H9 (cell line): ENCODE data around the gene ARID1B. TPM values are rescaled to one million over a fixed set of nuclear protein-coding genes. Genes with fewer than 3 reads are reported as not detected.

Experiments used
- DNase-seq: peaks from one replicate; pipeline ENCODE4 v3.0.0-alpha.2; 2017
- H2AFZ ChIP-seq: one replicate; pipeline ENCODE4 v1.6.1; 2013; ENCODE audit warnings: mild to moderate bottlenecking, low read length, control low read depth, moderate library complexity
- H2AK5ac ChIP-seq: 2 replicates; pipeline ENCODE4 v1.6.1; 2013; ENCODE audit warnings: low read length, control low read depth, mixed read lengths; ENCODE audit not compliant: insufficient read length
- H2BK120ac ChIP-seq: one replicate; pipeline ENCODE4 v1.6.1; 2013; ENCODE audit warnings: low read depth, mild to moderate bottlenecking, low read length, control low read depth, inconsistent platforms; ENCODE audit not compliant: poor library complexity, severe bottlenecking
- H2BK12ac ChIP-seq: 2 replicates; pipeline ENCODE4 v1.6.1; 2013; ENCODE audit warnings: low read length, control low read depth, mixed read lengths, low read depth; ENCODE audit not compliant: insufficient read length
- H2BK15ac ChIP-seq: 2 replicates; pipeline ENCODE4 v1.6.1; 2013; ENCODE audit warnings: low read depth, low read length, control low read depth
- H2BK20ac ChIP-seq: one replicate; pipeline ENCODE4 v1.6.1; 2013; ENCODE audit warnings: low read depth, mild to moderate bottlenecking, low read length, control low read depth, inconsistent platforms; ENCODE audit not compliant: poor library complexity, severe bottlenecking
- H2BK5ac ChIP-seq: 2 replicates; pipeline ENCODE4 v1.6.1; 2013; ENCODE audit warnings: low read length, control low read depth, mixed read lengths; ENCODE audit not compliant: insufficient read length
- H3K14ac ChIP-seq: 2 replicates; pipeline ENCODE4 v1.6.1; 2013; ENCODE audit warnings: low read length, control low read depth; ENCODE audit not compliant: insufficient read depth
- H3K18ac ChIP-seq: 2 replicates; pipeline ENCODE4 v1.6.1; 2013; ENCODE audit warnings: low read depth, mild to moderate bottlenecking, mixed read lengths, low read length, control low read depth; ENCODE audit not compliant: insufficient read length
- H3K23ac ChIP-seq: 2 replicates; pipeline ENCODE4 v1.6.1; 2013; ENCODE audit warnings: low read length, control low read depth, mixed read lengths, low read depth; ENCODE audit not compliant: insufficient read length
- H3K23me2 ChIP-seq: 2 replicates; pipeline ENCODE4 v1.6.1; 2013; ENCODE audit warnings: low read depth, mild to moderate bottlenecking, mixed read lengths, low read length, control low read depth; ENCODE audit not compliant: insufficient read length, poor library complexity, severe bottlenecking
- H3K27ac ChIP-seq: 2 replicates; pipeline ENCODE4 v1.5.1; 2013; ENCODE audit warnings: low read length, control low read depth, mixed read lengths, low read depth; ENCODE audit not compliant: insufficient read length
- H3K27me3 ChIP-seq: 2 replicates; pipeline ENCODE4 v1.6.1; 2013; ENCODE audit warnings: low read length, control low read depth, inconsistent platforms; ENCODE audit not compliant: insufficient read depth
- H3K4ac ChIP-seq: 2 replicates; pipeline ENCODE4 v1.6.1; 2013; ENCODE audit warnings: low read depth, mild to moderate bottlenecking, control low read depth, inconsistent platforms, low read length, moderate library complexity
- H3K4me1 ChIP-seq: 2 replicates; pipeline ENCODE4 v1.6.1; 2013; ENCODE audit warnings: low read length, control low read depth, inconsistent platforms; ENCODE audit not compliant: insufficient read depth
- H3K4me2 ChIP-seq: 2 replicates; pipeline ENCODE4 v1.6.1; 2013; ENCODE audit warnings: low read length, control low read depth, mixed read lengths; ENCODE audit not compliant: insufficient read length, insufficient read depth
- H3K56ac ChIP-seq: 2 replicates; pipeline ENCODE4 v1.6.1; 2013; ENCODE audit warnings: low read depth, mild to moderate bottlenecking, mixed read lengths, low read length, control low read depth; ENCODE audit not compliant: insufficient read length
- H3K79me1 ChIP-seq: 2 replicates; pipeline ENCODE4 v1.6.1; 2013; ENCODE audit warnings: low read depth, mild to moderate bottlenecking, moderate library complexity, low read length, control low read depth, inconsistent platforms; ENCODE audit not compliant: insufficient read depth, poor library complexity, severe bottlenecking
- H3K79me2 ChIP-seq: 2 replicates; pipeline ENCODE4 v1.6.1; 2013; ENCODE audit warnings: low read length, control low read depth, inconsistent platforms; ENCODE audit not compliant: insufficient read depth
- H3K9ac ChIP-seq: 2 replicates; pipeline ENCODE4 v1.6.1; 2013; ENCODE audit warnings: low read length, control low read depth, mixed read lengths; ENCODE audit not compliant: insufficient read length; ENCODE audit errors: extremely low read depth
- H3K9me3 ChIP-seq: one replicate; pipeline ENCODE4 v1.6.1; 2013; ENCODE audit warnings: low read depth, low read length, inconsistent platforms; ENCODE audit not compliant: control insufficient read depth
- H3T11ph ChIP-seq: one replicate; pipeline ENCODE4 v1.6.1; 2013; ENCODE audit warnings: mild to moderate bottlenecking, low read length, control low read depth, inconsistent platforms
- H4K20me1 ChIP-seq: one replicate; pipeline ENCODE4 v1.6.1; 2013; ENCODE audit not compliant: control insufficient read depth, insufficient read length, insufficient read depth
- H4K5ac ChIP-seq: 2 replicates; pipeline ENCODE4 v1.6.1; 2013; ENCODE audit warnings: low read depth, mild to moderate bottlenecking, mixed read lengths, low read length, control low read depth; ENCODE audit not compliant: insufficient read length
- H4K8ac ChIP-seq: replicated peaks from 2 replicates; pipeline ENCODE4 v1.6.1; 2013; ENCODE audit warnings: low read length, control low read depth, mixed read lengths, low read depth; ENCODE audit not compliant: insufficient read length
- H4K91ac ChIP-seq: 2 replicates; pipeline ENCODE4 v1.6.1; 2013; ENCODE audit warnings: low read depth, mild to moderate bottlenecking, moderate library complexity, mixed read lengths, low read length, control low read depth; ENCODE audit not compliant: insufficient read length
- H3K27ac Mint-ChIP-seq, 3 experiments: 2 replicates in 2 of 3; 3 replicates in 1 of 3; pipeline ENCODE4 v1.8.0; 2020 to 2021; ENCODE audit warnings: mixed read lengths in 3 of 3, mild to moderate bottlenecking in 1 of 3, moderate library complexity in 1 of 3
- H3K27me3 Mint-ChIP-seq: 2 replicates; pipeline ENCODE4 v1.8.0; 2021; ENCODE audit warnings: low read depth, mild to moderate bottlenecking, moderate library complexity, mixed read lengths
- H3K36me3 Mint-ChIP-seq, 3 experiments: 2 replicates in 2 of 3; 3 replicates in 1 of 3; pipeline ENCODE4 v1.8.0; 2020 to 2021; ENCODE audit warnings: low read depth in 3 of 3, mixed read lengths in 3 of 3; ENCODE audit not compliant: insufficient read depth in 1 of 3
- H3K4me1 Mint-ChIP-seq, 2 experiments: 2 replicates each; pipeline ENCODE4 v1.8.0; 2020; ENCODE audit warnings: mixed read lengths in 2 of 2
- H3K4me3 Mint-ChIP-seq, 2 experiments: 2 replicates in 1 of 2; 3 replicates in 1 of 2; pipeline ENCODE4 v1.8.0; 2020 to 2021; ENCODE audit warnings: mild to moderate bottlenecking in 2 of 2, mixed read lengths in 2 of 2, moderate library complexity in 1 of 2
- H3K9me3 Mint-ChIP-seq, 2 experiments: 2 replicates in 1 of 2; 3 replicates in 1 of 2; pipeline ENCODE4 v1.8.0; 2020; ENCODE audit warnings: mild to moderate bottlenecking in 2 of 2, mixed read lengths in 2 of 2, moderate library complexity in 1 of 2
- CTCF ChIP-seq: fragments of 200-600 bp; sonication (generic); conservative IDR thresholded peaks from 3 replicates; pipeline ENCODE4 v1.8.0; 2021; ENCODE audit warnings: antibody characterized with exemption, mild to moderate bottlenecking
- WGBS: extraction: QIAGEN DNeasy Blood & Tissue Kit; methylation state at CpG from one replicate; pipeline ENCODE4 v1.1.7; 2013; ENCODE audit warnings: missing lambda C conversion rate, low lambda C conversion rate, mixed read lengths; ENCODE audit not compliant: insufficient read length; ENCODE audit errors: extremely low coverage; 5-methylcytosine and 5-hydroxymethylcytosine counted together
- total RNA-seq: library from RNA; stranded (reverse); gene quantifications from 2 replicates; pipeline ENCODE4 v1.2.1, GENCODE V29; 2021

Gene ARID1B
- total RNA-seq, 1 experiment from 2014 or later: 88.2 TPM

GRCh38 chr6:156904176-156904967 lies 127.2 kb downstream of the ARID1B start:
- Mint-ChIP-seq H3K4me1 (peaks cover 9 to 19% of the 10 kb centered on the region in 2 experiments; a peak in 3 of 4 replicates), H3K27ac (no peak overlapping the region), H3K4me3 (no peak overlapping the region), H3K27me3 (no peaks in the 10 kb centered on the region), H3K36me3 (peaks cover 0 to 8% (median 3%) of the 10 kb centered on the region in 3 experiments; a peak in 3 of 7 replicates), H3K9me3 (no peaks in the 10 kb centered on the region)
- no peak for TF ChIP-seq CTCF
- no peak overlapping the region for H3K14ac ChIP-seq
- no peaks in the 10 kb centered on the region for H4K20me1 ChIP-seq
- no peak overlapping the region for H3T11ph ChIP-seq
- no peak overlapping the region for H3K56ac ChIP-seq
- H3K4me2 ChIP-seq: no peak overlapping the region
- H4K8ac ChIP-seq: no peak overlapping the region
- no peak overlapping the region for H2AK5ac ChIP-seq
- no peaks in the 10 kb centered on the region for H3K27me3 ChIP-seq
- no peak overlapping the region for H3K4ac ChIP-seq
- H2BK12ac ChIP-seq: no peak overlapping the region
- H3K79me2 ChIP-seq: no peaks in the 10 kb centered on the region; the same call in none of the 2 replicates
- no peak overlapping the region for H4K91ac ChIP-seq
- no peak for DNase-seq
- WGBS: no CpG with 5 or more reads among the region's 2 CpGs
- no peak overlapping the region for H3K23ac ChIP-seq
- H3K18ac ChIP-seq: no peak overlapping the region
- H2BK20ac ChIP-seq: no peak overlapping the region
- H2AFZ ChIP-seq: no peak overlapping the region
- no peak overlapping the region for H3K9ac ChIP-seq
- no peaks in the 10 kb centered on the region for H3K79me1 ChIP-seq
- no peaks in the 10 kb centered on the region; the same call in 1 of the 2 replicates for H3K4me1 ChIP-seq
- no peak overlapping the region for H2BK120ac ChIP-seq
- no peak overlapping the region for H3K27ac ChIP-seq
- no peak overlapping the region for H4K5ac ChIP-seq
- H3K23me2 ChIP-seq: no peaks in the 10 kb centered on the region
- no peaks in the 10 kb centered on the region for H3K9me3 ChIP-seq
- no peak overlapping the region for H2BK15ac ChIP-seq
- H2BK5ac ChIP-seq: no peak overlapping the region
